WI38 (cell line): Measurements from ENCODE around the gene OR52H1.
"Not testable (repeated sequence)": the region's sequence is repeated elsewhere in the genome, so short reads cannot be mapped to it uniquely, and the experiment has no call there.

Source experiments
- H3K4me3 ChIP-seq: 2 replicates; pipeline ENCODE4 v1.5.1; 2011; ENCODE audit warnings: low read depth, mild to moderate bottlenecking, control low read depth, low read length
- TF ChIP-seq, protein P1 (sequence below): IDR thresholded peaks from 2 replicates; pipeline ENCODE4 v1.5.1; 2012; ENCODE audit warnings: low read depth, mild to moderate bottlenecking, control low read depth, low read length

OR52H1 gene

DNA sequence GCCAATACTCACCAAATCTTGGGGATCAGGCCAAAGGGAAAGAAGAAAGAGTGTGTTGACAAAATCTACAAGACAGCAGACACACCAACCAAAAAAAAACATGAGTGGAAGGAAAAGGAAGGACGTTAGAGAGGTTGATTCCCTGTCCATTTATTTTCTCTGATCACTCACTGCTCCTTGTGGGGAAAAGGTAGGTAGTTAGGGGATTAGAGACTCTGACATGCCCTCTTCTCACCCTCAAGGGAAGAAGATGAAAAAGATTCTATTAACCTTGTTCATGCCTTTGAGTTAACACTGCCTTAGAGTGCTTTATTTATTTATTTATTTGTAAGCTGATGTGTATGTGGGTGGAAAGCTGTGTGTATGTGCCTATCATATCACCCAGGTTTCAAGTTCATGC lies at the start of gene OR52H1:
Gene OR52H1, minus strand, starts transcription at position 101 of the 400 bp plus-strand sequence. CDS start 3,035 bp downstream, outside the sequence.
- no peak within 1 kb of the TSS for H3K4me3 ChIP-seq
- TF ChIP-seq, protein P1, sequence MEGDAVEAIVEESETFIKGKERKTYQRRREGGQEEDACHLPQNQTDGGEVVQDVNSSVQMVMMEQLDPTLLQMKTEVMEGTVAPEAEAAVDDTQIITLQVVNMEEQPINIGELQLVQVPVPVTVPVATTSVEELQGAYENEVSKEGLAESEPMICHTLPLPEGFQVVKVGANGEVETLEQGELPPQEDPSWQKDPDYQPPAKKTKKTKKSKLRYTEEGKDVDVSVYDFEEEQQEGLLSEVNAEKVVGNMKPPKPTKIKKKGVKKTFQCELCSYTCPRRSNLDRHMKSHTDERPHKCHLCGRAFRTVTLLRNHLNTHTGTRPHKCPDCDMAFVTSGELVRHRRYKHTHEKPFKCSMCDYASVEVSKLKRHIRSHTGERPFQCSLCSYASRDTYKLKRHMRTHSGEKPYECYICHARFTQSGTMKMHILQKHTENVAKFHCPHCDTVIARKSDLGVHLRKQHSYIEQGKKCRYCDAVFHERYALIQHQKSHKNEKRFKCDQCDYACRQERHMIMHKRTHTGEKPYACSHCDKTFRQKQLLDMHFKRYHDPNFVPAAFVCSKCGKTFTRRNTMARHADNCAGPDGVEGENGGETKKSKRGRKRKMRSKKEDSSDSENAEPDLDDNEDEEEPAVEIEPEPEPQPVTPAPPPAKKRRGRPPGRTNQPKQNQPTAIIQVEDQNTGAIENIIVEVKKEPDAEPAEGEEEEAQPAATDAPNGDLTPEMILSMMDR: no peak

DNA sequence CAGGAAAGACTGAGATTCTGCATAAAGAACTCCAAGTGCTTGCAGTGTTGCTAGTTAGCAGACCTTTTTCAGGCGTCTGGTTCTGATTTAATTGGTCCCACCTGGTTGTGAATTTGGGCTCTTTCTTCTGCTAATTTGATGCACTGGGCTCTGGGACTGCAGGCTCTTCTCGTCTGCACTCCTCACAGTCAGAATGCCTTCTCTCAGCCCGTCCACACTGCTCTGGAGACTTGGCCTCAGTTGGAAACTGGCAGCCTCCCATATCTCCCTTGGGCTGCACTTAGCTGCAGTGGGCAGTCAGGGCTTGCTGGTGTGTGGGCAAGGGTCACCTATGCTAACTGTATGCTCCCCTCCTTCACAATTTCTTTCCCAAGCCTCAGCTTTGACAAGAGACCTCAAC lies 49.6 kb upstream of the OR52H1 start:
- H3K4me3 ChIP-seq: peak overlapping the region; percentile 82
- TF ChIP-seq, protein P1: no peak

DNA sequence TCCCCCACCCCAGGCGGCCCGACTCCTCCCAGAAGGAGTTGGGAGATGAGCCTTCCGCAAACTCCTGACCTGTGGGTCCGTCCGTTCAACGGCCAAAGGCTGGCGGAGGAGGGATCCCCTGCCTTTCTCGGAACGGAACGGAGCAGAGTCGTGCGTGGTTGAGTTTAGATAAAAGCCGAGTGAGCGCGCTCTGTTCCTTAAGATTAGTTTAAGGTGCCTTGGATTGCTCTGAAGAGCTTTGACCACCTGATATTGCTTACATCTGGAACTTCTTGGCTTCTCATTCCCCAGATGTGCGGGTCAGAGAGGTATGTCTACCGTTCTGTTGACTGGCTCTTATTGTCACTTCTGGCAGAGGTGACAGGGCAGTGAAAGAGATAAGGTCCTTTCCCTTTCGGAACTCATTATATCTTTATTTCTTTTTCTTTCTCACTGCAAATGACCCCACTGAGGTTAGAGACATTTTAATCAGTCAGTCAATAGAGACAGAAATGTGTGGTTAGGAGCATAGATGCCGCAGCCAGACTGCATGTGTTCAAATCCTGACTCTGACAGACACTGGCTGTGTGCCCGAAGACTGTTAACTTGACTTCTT lies 48.4 kb upstream of the OR52H1 start, which contains the start of gene TRIM6:
Gene TRIM6, plus strand, starts transcription at position 31 of the 595 bp plus-strand sequence. Its CDS starts 261 bp downstream, at position 292.
- H3K4me3 ChIP-seq: peak within 1 kb of the TSS; percentile 82
- TF ChIP-seq, protein P1: no peak

- TF ChIP-seq, protein P1: no peak
- H3K4me3 ChIP-seq: no peak overlapping the region
These were observed 44.8 kb upstream of the OR52H1 start for GRCh38 chr11:5593146-5593545.

DNA sequence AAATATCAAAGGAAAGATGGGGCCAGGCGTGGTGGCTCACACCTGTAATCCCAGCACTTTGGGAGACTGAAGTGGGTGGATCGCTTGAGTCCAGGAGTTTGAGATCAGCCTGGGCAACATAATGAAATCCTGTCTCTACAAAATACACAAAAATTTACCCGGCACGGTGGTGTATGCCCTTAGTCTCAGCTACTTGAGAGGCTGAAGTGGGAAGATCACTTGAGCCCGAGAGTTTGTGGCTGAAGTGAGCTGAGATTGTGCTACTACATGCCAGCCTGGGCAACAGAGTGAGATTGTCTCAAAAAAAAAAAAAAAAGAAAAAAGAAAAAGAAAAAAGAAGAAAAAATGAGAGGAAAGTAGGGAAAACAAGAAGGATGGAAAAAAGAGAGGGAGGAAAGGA lies 44.3 kb upstream of the OR52H1 start:
- H3K4me3 ChIP-seq: no peak overlapping the region
- TF ChIP-seq, protein P1: no peak

DNA sequence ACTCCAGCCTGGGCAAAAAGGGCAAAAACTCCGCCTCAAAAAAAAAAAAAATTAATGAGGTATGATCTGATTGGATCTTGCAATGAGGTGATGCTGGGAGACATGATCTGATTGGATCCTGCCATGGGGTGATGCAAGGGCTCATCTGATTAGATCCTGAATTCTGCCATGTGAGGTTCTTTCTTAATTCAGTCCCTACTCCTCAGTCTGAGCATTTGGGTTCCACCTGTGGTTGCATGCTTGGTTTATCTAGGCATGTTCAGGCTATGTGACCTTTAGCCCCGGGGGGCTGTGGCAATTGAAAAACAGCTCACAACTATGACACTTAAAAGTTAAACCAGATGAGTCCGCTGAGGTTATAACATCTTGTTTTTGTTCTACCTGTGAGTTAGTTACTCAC lies 43.3 kb upstream of the OR52H1 start:
- TF ChIP-seq, protein P1: no peak
- no peak overlapping the region for H3K4me3 ChIP-seq

DNA sequence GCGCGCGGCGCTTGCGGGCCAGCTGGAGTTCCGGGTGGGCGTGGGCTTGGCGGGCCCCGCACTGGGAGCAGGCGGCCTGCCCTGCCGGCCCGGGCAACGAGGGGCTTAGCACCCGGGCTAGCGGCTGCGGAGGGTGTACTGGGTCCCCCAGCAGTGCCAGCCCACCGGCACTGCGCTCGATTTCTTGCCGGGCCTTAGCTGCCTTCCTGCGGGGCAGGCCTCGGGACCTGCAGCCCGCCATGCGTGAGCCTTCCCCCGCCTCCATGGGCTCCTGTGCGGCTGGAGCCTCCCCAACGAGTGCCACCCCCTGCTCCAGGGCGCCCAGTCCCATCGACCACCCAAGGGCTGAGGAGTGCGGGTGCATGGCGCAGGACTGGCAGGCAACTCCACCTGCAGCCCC lies 41.6 kb upstream of the OR52H1 start:
- H3K4me3 ChIP-seq: not testable (repeated sequence)

DNA sequence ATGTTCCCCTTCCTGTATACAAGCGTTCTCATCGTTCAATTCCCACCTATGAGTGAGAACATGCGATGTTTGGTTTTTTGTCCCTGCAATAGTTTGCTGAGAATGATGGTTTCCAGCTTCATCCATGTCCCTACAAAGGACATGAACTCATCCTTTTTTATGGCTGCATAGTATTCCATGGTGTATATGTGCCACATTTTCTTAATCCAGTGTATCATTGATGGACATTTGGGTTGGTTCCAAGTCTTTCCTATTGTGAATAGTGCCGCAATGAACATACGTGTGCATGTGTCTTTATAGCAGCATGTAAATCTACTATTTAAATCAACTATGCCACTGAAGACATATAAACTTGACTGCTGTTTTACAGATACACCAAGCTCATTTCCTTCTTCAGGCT lies 36.1 kb upstream of the OR52H1 start:
- H3K4me3 ChIP-seq: not testable (repeated sequence)
